ENCODE results near the gene SLK.

DNA sequence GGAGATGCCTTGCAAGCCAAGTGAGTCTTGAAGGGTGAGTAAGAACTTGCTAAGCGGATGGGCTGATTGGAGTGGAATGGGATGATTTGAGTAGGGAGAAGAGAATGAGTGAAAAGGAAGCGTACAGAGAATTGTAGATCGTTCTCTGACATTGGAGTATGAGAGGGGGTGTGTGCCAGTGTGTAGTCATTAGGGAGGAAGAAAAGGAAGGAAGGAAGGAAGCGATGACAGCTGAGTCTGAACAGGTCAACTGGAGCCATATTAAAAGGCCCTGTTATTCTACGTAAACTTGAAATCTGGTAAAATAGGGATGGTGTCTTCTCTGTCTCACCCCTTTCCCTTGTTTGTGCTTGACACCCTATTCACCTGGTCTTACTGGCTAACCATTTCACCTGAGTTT is 55.1 kb downstream of the SLK start:
- TF ChIP-seq, protein P1, sequence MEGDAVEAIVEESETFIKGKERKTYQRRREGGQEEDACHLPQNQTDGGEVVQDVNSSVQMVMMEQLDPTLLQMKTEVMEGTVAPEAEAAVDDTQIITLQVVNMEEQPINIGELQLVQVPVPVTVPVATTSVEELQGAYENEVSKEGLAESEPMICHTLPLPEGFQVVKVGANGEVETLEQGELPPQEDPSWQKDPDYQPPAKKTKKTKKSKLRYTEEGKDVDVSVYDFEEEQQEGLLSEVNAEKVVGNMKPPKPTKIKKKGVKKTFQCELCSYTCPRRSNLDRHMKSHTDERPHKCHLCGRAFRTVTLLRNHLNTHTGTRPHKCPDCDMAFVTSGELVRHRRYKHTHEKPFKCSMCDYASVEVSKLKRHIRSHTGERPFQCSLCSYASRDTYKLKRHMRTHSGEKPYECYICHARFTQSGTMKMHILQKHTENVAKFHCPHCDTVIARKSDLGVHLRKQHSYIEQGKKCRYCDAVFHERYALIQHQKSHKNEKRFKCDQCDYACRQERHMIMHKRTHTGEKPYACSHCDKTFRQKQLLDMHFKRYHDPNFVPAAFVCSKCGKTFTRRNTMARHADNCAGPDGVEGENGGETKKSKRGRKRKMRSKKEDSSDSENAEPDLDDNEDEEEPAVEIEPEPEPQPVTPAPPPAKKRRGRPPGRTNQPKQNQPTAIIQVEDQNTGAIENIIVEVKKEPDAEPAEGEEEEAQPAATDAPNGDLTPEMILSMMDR (IDR thresholded peaks at IDR 0.05): no peak
- TF ChIP-seq EP300 (IDR thresholded peaks at IDR 0.05): no peak
- no peak for TF ChIP-seq POLR2A (IDR thresholded peaks at IDR 0.05)
- TF ChIP-seq POLR2AphosphoS5 (IDR thresholded peaks at IDR 0.05): no peak
